Common myeloid progenitor, CD34-positive (primary cell): ENCODE results near the gene CNNM1.
A peak's percentile ranks its signal among the peaks of the same experiment; 100 is the strongest.

ENCODE experiments used
- CTCF ChIA-PET: fragments of 350-600 bp; sonication (Branson Sonifier 250); formaldehyde crosslinking; loops from one replicate; lab custom pipeline; 2021; ENCODE audit warnings: antibody characterized with exemption; lab: Charles Lee
- POLR2A ChIA-PET: fragments of 350-600 bp; sonication (Branson Sonifier 250); formaldehyde crosslinking; loops from one replicate; lab custom pipeline; 2021; ENCODE audit warnings: antibody characterized with exemption; lab: Charles Lee
- DNase-seq, 3 donors: peaks; one replicate each; pipeline versions ENCODE4 v3.0.0 to v3.0.0-alpha.2; 2013
- H3K27ac ChIP-seq, 2 experiments: 1 replicate in 1 of 2; 2 replicates in 1 of 2; pipeline ENCODE4 v1.7.0; 2013; ENCODE audit warnings: inconsistent platforms in 2 of 2, low read length in 2 of 2, mild to moderate bottlenecking in 2 of 2, low read depth in 1 of 2, moderate library complexity in 1 of 2; ENCODE audit not compliant: severe bottlenecking in 2 of 2, insufficient read depth in 1 of 2, poor library complexity in 1 of 2
- H3K27me3 ChIP-seq, 5 experiments: replicated peaks in 2 of 5; 1 replicate in 3 of 5; 2 replicates in 2 of 5; pipeline versions ENCODE4 v1.6.1 to v1.7.0; 2013; ENCODE audit warnings: low read length in 4 of 5, mild to moderate bottlenecking in 2 of 5, moderate library complexity in 2 of 5, inconsistent platforms in 1 of 5; ENCODE audit not compliant: insufficient read depth in 5 of 5, control insufficient read depth in 4 of 5
- H3K36me3 ChIP-seq, 4 experiments: 1 replicate in 2 of 4; 2 replicates in 2 of 4; pipeline versions ENCODE4 v1.6.1 to v1.7.0; 2013; ENCODE audit warnings: low read length in 3 of 4, control low read depth in 1 of 4, mild to moderate bottlenecking in 1 of 4; ENCODE audit not compliant: control insufficient read depth in 4 of 4, insufficient read depth in 4 of 4
- H3K4me1 ChIP-seq, 4 experiments: 1 replicate in 3 of 4; 2 replicates in 1 of 4; pipeline versions ENCODE4 v1.6.1 to v1.7.1; 2013; ENCODE audit warnings: low read length in 3 of 4, mild to moderate bottlenecking in 3 of 4, control low read depth in 1 of 4, inconsistent platforms in 1 of 4, moderate library complexity in 1 of 4; ENCODE audit not compliant: control insufficient read depth in 4 of 4, insufficient read depth in 4 of 4; ENCODE audit errors: control extremely low read depth in 1 of 4
- H3K4me3 ChIP-seq, 7 experiments: 1 replicate in 4 of 7; 2 replicates in 3 of 7; pipeline versions ENCODE4 v1.5.1 to v1.7.0; 2013; ENCODE audit warnings: mild to moderate bottlenecking in 7 of 7, low read length in 6 of 7, moderate library complexity in 6 of 7, inconsistent platforms in 2 of 7, low read depth in 2 of 7, control low read depth in 1 of 7; ENCODE audit not compliant: insufficient read depth in 4 of 7, control insufficient read depth in 1 of 7; ENCODE audit errors: extremely low read depth in 1 of 7
- H3K9me3 ChIP-seq, 5 experiments: 1 replicate in 4 of 5; 2 replicates in 1 of 5; pipeline versions ENCODE4 v1.6.1 to v1.7.1; 2013; ENCODE audit warnings: low read length in 4 of 5, mild to moderate bottlenecking in 2 of 5, inconsistent platforms in 1 of 5, low read depth in 1 of 5, moderate library complexity in 1 of 5; ENCODE audit not compliant: control insufficient read depth in 4 of 5, insufficient read depth in 2 of 5; ENCODE audit errors: control extremely low read depth in 1 of 5
- WGBS: methylation state at CpG from one replicate; pipeline ENCODE4 v1.1.5; 2013; ENCODE audit not compliant: insufficient coverage; 5-methylcytosine and 5-hydroxymethylcytosine counted together

CNNM1 gene

GRCh38 chr10:99429517-99430095 lies 100.5 kb downstream of the CNNM1 start:
- 54% methylated on average over 3 of the region's 6 CpGs for WGBS
- H3K4me3 ChIP-seq = peak overlapping the region in 5 of 7 experiments; percentile 83 to 95 (median 93)
- peaks cover 3 to 24% (median 8%) of the 10 kb centered on the region in 4 experiments for H3K36me3 ChIP-seq
- DNase-seq = no peak
- H3K27ac ChIP-seq = peak overlapping the region in 1 of 2 experiments; percentile 92
- ChIA-PET CTCF (interaction anchor here (0.7 to 9.3 kb wide), 11 partner anchors 11 to 184 kb away, joined by 3 to 129 read pairs (median 3); no protein-coding TSS in a partner anchor), POLR2A (interaction anchor here (1.2 kb wide), 1 partner anchor 107 kb away, joined by 4 read pairs; no protein-coding TSS in a partner anchor)
- no peaks in the 10 kb centered on the region for H3K9me3 ChIP-seq
- H3K4me1 ChIP-seq = peaks cover 0 to 23% (median 18%) of the 10 kb centered on the region in 4 experiments
- H3K27me3 ChIP-seq = no peaks in the 10 kb centered on the region

GRCh38 chr10:99430116-99430450 lies 100.9 kb downstream of the CNNM1 start:
- ChIA-PET POLR2A (interaction anchor here (1.2 kb wide), 1 partner anchor 107 kb away, joined by 4 read pairs; no protein-coding TSS in a partner anchor), CTCF (interaction anchor here (0.7 to 9.3 kb wide), 11 partner anchors 11 to 184 kb away, joined by 3 to 129 read pairs (median 3); no protein-coding TSS in a partner anchor)
- peaks cover 0 to 23% (median 18%) of the 10 kb centered on the region in 4 experiments for H3K4me1 ChIP-seq
- H3K27ac ChIP-seq = peak overlapping the region; percentile 47 to 92
- WGBS = 5% methylated on average over 12 of the region's 14 CpGs
- peaks cover 0 to 21% (median 8%) of the 10 kb centered on the region in 4 experiments for H3K36me3 ChIP-seq
- peak overlapping the region; percentile 75 to 96 (median 93) for H3K4me3 ChIP-seq
- H3K27me3 ChIP-seq = no peaks in the 10 kb centered on the region
- no peaks in the 10 kb centered on the region for H3K9me3 ChIP-seq
- DNase-seq = no peak

GRCh38 chr10:99430451-99431189 lies 101.5 kb downstream of the CNNM1 start, which contains the start of gene GOT1:
Gene GOT1, minus strand, starts transcription at chr10:99430624. Its CDS starts 59 bp downstream, at chr10:99430565.
- peaks cover 0 to 24% (median 18%) of the 10 kb centered on the region in 4 experiments for H3K4me1 ChIP-seq
- peak; percentile 98 to 99 (median 99) for DNase-seq
- peaks cover 0 to 16% (median 5%) of the 10 kb centered on the region in 4 experiments for H3K36me3 ChIP-seq
- under 1% methylated on average over 54 of the region's 59 CpGs for WGBS
- no peaks in the 10 kb centered on the region for H3K27me3 ChIP-seq
- H3K4me3 ChIP-seq = peak within 1 kb of the TSS; percentile 75 to 96 (median 93)
- no peaks in the 10 kb centered on the region for H3K9me3 ChIP-seq
- H3K27ac ChIP-seq = peak within 1 kb of the TSS; percentile 71 to 92
- CTCF ChIA-PET = interaction anchor here (0.7 to 9.3 kb wide), 12 partner anchors 11 to 282 kb away, joined by 3 to 129 read pairs (median 3); no protein-coding TSS in a partner anchor
- POLR2A ChIA-PET = interaction anchor here (1.2 kb wide), 1 partner anchor 106 kb away, joined by 4 read pairs; no protein-coding TSS in a partner anchor

- Histone ChIP-seq H3K4me1 (peaks cover 0 to 26% (median 20%) of the 10 kb centered on the region in 4 experiments), H3K9me3 (no peaks in the 10 kb centered on the region), H3K27ac (peak overlapping the region; percentile 71 to 88), H3K4me3 (peak overlapping the region; percentile 75 to 96 (median 93)), H3K27me3 (no peaks in the 10 kb centered on the region), H3K36me3 (peaks cover 0 to 10% (median 3%) of the 10 kb centered on the region in 4 experiments)
- peak; percentile 32 to 52 (median 40) for DNase-seq
- CTCF ChIA-PET = interaction anchor here (0.9 to 9.3 kb wide), 7 partner anchors 12 to 281 kb away, joined by 3 to 129 read pairs (median 5); no protein-coding TSS in a partner anchor
- POLR2A ChIA-PET = no interaction called here
- WGBS = under 1% methylated on average over 20 of the region's 20 CpGs
Measured at GRCh38 chr10:99431190-99431760, 102.1 kb downstream of the CNNM1 start.

GRCh38 chr10:99432047-99432446 lies 102.9 kb downstream of the CNNM1 start:
- no CpG with 5 or more reads among the region's 4 CpGs for WGBS
- DNase-seq = no peak
- ChIA-PET POLR2A (no interaction called here), CTCF (interaction anchor here (1.0 to 9.3 kb wide), 3 partner anchors 117 to 272 kb away, joined by 3 to 129 read pairs (median 3); no protein-coding TSS in a partner anchor)
- no peaks in the 10 kb centered on the region for H3K9me3 ChIP-seq
- H3K27ac ChIP-seq = no peak overlapping the region
- H3K27me3 ChIP-seq = no peaks in the 10 kb centered on the region
- peaks cover 0 to 29% (median 20%) of the 10 kb centered on the region in 4 experiments for H3K4me1 ChIP-seq
- peaks cover 0 to 10% (median 3%) of the 10 kb centered on the region in 4 experiments for H3K36me3 ChIP-seq
- H3K4me3 ChIP-seq = peak overlapping the region in 1 of 7 experiments; percentile 83

- WGBS = 97% methylated on average over 4 of the region's 6 CpGs
- DNase-seq = no peak
- ChIA-PET POLR2A (no interaction called here), CTCF (interaction anchor here (1.0 to 9.3 kb wide), 3 partner anchors 103 to 181 kb away, joined by 3 to 129 read pairs (median 19); no protein-coding TSS in a partner anchor)
- Histone ChIP-seq H3K4me1 (peaks cover 0 to 29% (median 20%) of the 10 kb centered on the region in 4 experiments), H3K9me3 (no peaks in the 10 kb centered on the region), H3K4me3 (no peak overlapping the region), H3K36me3 (peaks cover 0 to 6% (median 3%) of the 10 kb centered on the region in 4 experiments), H3K27ac (no peak overlapping the region), H3K27me3 (no peaks in the 10 kb centered on the region)
Measured at GRCh38 chr10:99432881-99433280, 103.7 kb downstream of the CNNM1 start.
